B cell (primary cell): ENCODE results near the gene STRBP. TPM values are rescaled to one million over a fixed set of nuclear protein-coding genes. Genes with fewer than 3 reads are reported as not detected.
A peak's percentile ranks its signal among the peaks of the same experiment; 100 is the strongest.

ENCODE experiments used
- ATAC-seq: fragments of 200-7000 bp; cut with Tn5 transposase; one replicate; pipeline ENCODE4 v1.10.0; 2021; ENCODE audit warnings: low read depth, mild to moderate bottlenecking, moderate number of reproducible peaks, moderate library complexity
- CTCF ChIA-PET: fragments of 350-600 bp; sonication (Branson Sonifier 250); formaldehyde crosslinking; loops from one replicate; lab custom pipeline; 2021; ENCODE audit warnings: antibody characterized with exemption, inconsistent platforms; lab: Charles Lee
- POLR2A ChIA-PET: fragments of 350-600 bp; sonication (Branson Sonifier 250); formaldehyde crosslinking; loops from one replicate; lab custom pipeline; 2021; ENCODE audit warnings: antibody characterized with exemption; lab: Charles Lee
- DNase-seq: peaks from one replicate; pipeline ENCODE4 v3.0.0; 2013
- H2AFZ ChIP-seq: 2 replicates; pipeline ENCODE4 v1.6.1; 2012; ENCODE audit warnings: mild to moderate bottlenecking, low read depth, low read length; ENCODE audit not compliant: insufficient read depth, poor library complexity, severe bottlenecking
- H3K27ac ChIP-seq, 2 donors: 1 replicate in 1 of 2; 2 replicates in 1 of 2; pipeline ENCODE4 v1.5.1; 2012 to 2013; ENCODE audit warnings: low read length in 2 of 2, mild to moderate bottlenecking in 2 of 2, moderate library complexity in 1 of 2
- H3K27me3 ChIP-seq, 4 experiments: fragments of 200-600 bp in 1 of 4; sonication (generic) in 1 of 4; replicated peaks in 1 of 4; 1 replicate in 2 of 4; 2 replicates in 2 of 4; pipeline versions ENCODE4 v1.6.1 to v1.7.0; 2013 to 2016; ENCODE audit warnings: low read length in 3 of 4, mild to moderate bottlenecking in 2 of 4, mixed read lengths in 1 of 4, moderate library complexity in 1 of 4; ENCODE audit not compliant: insufficient read depth in 4 of 4, control insufficient read depth in 3 of 4; ENCODE audit errors: control extremely low read depth in 1 of 4
- H3K36me3 ChIP-seq, 2 experiments: replicated peaks in 1 of 2; 1 replicate in 1 of 2; 2 replicates in 1 of 2; pipeline versions ENCODE4 v1.6.1 to v1.7.1; 2013; ENCODE audit warnings: low read length in 1 of 2; ENCODE audit not compliant: insufficient read depth in 2 of 2, control insufficient read depth in 1 of 2; ENCODE audit errors: control extremely low read depth in 1 of 2, extremely low read depth in 1 of 2
- H3K4me1 ChIP-seq, 2 donors: fragments of 200-600 bp in 1 of 2; sonication (generic) in 1 of 2; 1 replicate in 1 of 2; 2 replicates in 1 of 2; pipeline versions ENCODE4 v1.5.1 to v1.6.1; 2013 to 2017; ENCODE audit warnings: low read length in 2 of 2; ENCODE audit not compliant: control insufficient read depth in 2 of 2, insufficient read depth in 2 of 2
- H3K4me2 ChIP-seq: replicated peaks from 2 replicates; pipeline ENCODE3; 2012; ENCODE audit warnings: mild to moderate bottlenecking, low read depth, low read length; ENCODE audit not compliant: poor library complexity, severe bottlenecking
- H3K4me3 ChIP-seq, 5 experiments: fragments of 200-600 bp in 1 of 5; sonication (generic) in 1 of 5; 1 replicate in 3 of 5; 2 replicates in 2 of 5; pipeline versions ENCODE4 v1.5.1 to v1.7.0; 2011 to 2016; ENCODE audit warnings: low read length in 4 of 5, mild to moderate bottlenecking in 4 of 5, low read depth in 2 of 5, control low read depth in 1 of 5, moderate library complexity in 1 of 5; ENCODE audit not compliant: insufficient read depth in 1 of 5; ENCODE audit errors: control extremely low read depth in 1 of 5, extremely low read depth in 1 of 5
- H3K79me2 ChIP-seq: fragments of 200-600 bp; sonication (generic); one replicate; pipeline ENCODE4 v1.6.0; 2016; ENCODE audit warnings: low read length; ENCODE audit not compliant: control insufficient read depth, insufficient read depth
- H3K9ac ChIP-seq: fragments of 200-600 bp; sonication (generic); 2 replicates; pipeline ENCODE4 v1.6.1; 2017; ENCODE audit warnings: mild to moderate bottlenecking, low read length, moderate library complexity
- H3K9me3 ChIP-seq, 3 donors: one replicate each; pipeline versions ENCODE4 v1.6.1 to v1.7.1; 2013; ENCODE audit warnings: low read length in 2 of 3; ENCODE audit not compliant: control insufficient read depth in 2 of 3, insufficient read depth in 1 of 3; ENCODE audit errors: control extremely low read depth in 1 of 3
- H4K20me1 ChIP-seq: 2 replicates; pipeline ENCODE4 v1.6.0; 2012; ENCODE audit warnings: mild to moderate bottlenecking, low read length; ENCODE audit not compliant: insufficient read depth, control insufficient read depth, poor library complexity, severe bottlenecking
- H3K27ac Mint-ChIP-seq: one replicate; pipeline ENCODE4 v1.8.0; 2021; ENCODE audit warnings: mixed read lengths
- H3K27me3 Mint-ChIP-seq: one replicate; pipeline ENCODE4 v1.8.0; 2021; ENCODE audit warnings: mixed read lengths
- H3K4me1 Mint-ChIP-seq: one replicate; pipeline ENCODE4 v1.8.0; 2021; ENCODE audit warnings: mixed read lengths
- H3K4me3 Mint-ChIP-seq: one replicate; pipeline ENCODE4 v1.8.0; 2021; ENCODE audit warnings: mixed read lengths
- H3K9me3 Mint-ChIP-seq: one replicate; pipeline ENCODE4 v1.8.0; 2022; ENCODE audit warnings: mixed read lengths; ENCODE audit not compliant: insufficient read depth
- EZH2 ChIP-seq: IDR thresholded peaks from 2 replicates; pipeline ENCODE4 v1.6.1; 2012; ENCODE audit warnings: borderline replicate concordance, low read depth, mild to moderate bottlenecking, moderate library complexity, low read length; ENCODE audit not compliant: insufficient read depth, poor library complexity, severe bottlenecking
- WGBS: methylation state at CpG from one replicate; pipeline ENCODE4 v1.1.5; 2013; ENCODE audit warnings: missing lambda C conversion rate; ENCODE audit not compliant: insufficient coverage; 5-methylcytosine and 5-hydroxymethylcytosine counted together
- intact Hi-C: fragments of 100-400 bp; cut with micrococcal nuclease; formaldehyde crosslinking; loops from one replicate; pipeline ENCODE4 v1.10.0; 2022
- polyA plus RNA-seq: library from polyadenylated mRNA; depleted of rRNA; stranded (reverse); fragments of >200 nt; gene quantifications from 2 replicates; pipeline ENCODE4 v1.2.3, GENCODE V29; 2012
- total RNA-seq, 2 donors: library from RNA; stranded (reverse); fragments of 120-200 nt in 1 of 2; gene quantifications; 1 replicate in 1 of 2; 2 replicates in 1 of 2; pipeline versions ENCODE4 v1.2.3 to v1.2.4, GENCODE V29; 2013 to 2022
- TF ChIP-seq, protein P1 (sequence below): fragments of 200-600 bp; IDR thresholded peaks from one replicate; pipeline ENCODE4 v1.8.0; 2022; ENCODE audit warnings: antibody characterized with exemption, mild to moderate bottlenecking

Gene STRBP
- total and polyA plus RNA-seq, 2 donors (not counting 1 experiment from before 2014, with no cell fraction given): 39.1 to 189 TPM

- H3K27ac Mint-ChIP-seq: no peak overlapping the region
- no peak overlapping the region for H3K4me3 Mint-ChIP-seq
- Histone ChIP-seq H3K4me1 (peaks cover 0 to 9% of the 10 kb centered on the region in 2 donors), H3K9me3 (no peaks in the 10 kb centered on the region), H3K4me2 (no peak overlapping the region), H3K27me3 (no peaks in the 10 kb centered on the region), H3K9ac (no peak overlapping the region), H3K27ac (no peak overlapping the region), H2AFZ (no peak overlapping the region), H3K4me3 (no peak overlapping the region), H3K36me3 (peaks cover under 1 to 95% of the 10 kb centered on the region in 2 experiments), H3K79me2 (peaks cover 15% of the 10 kb centered on the region), H4K20me1 (peaks cover 5% of the 10 kb centered on the region)
- 84% methylated on average over 4 of the region's 6 CpGs for WGBS
- no peak for TF ChIP-seq EZH2
- TF ChIP-seq, protein P1, sequence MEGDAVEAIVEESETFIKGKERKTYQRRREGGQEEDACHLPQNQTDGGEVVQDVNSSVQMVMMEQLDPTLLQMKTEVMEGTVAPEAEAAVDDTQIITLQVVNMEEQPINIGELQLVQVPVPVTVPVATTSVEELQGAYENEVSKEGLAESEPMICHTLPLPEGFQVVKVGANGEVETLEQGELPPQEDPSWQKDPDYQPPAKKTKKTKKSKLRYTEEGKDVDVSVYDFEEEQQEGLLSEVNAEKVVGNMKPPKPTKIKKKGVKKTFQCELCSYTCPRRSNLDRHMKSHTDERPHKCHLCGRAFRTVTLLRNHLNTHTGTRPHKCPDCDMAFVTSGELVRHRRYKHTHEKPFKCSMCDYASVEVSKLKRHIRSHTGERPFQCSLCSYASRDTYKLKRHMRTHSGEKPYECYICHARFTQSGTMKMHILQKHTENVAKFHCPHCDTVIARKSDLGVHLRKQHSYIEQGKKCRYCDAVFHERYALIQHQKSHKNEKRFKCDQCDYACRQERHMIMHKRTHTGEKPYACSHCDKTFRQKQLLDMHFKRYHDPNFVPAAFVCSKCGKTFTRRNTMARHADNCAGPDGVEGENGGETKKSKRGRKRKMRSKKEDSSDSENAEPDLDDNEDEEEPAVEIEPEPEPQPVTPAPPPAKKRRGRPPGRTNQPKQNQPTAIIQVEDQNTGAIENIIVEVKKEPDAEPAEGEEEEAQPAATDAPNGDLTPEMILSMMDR: no peak
- H3K9me3 Mint-ChIP-seq: no peaks in the 10 kb centered on the region
- ChIA-PET POLR2A (no interaction called here), CTCF (interaction anchor here (1.0 to 1.5 kb wide), 3 partner anchors 32 to 239 kb away, joined by 3 to 4 read pairs (median 3); no protein-coding TSS in a partner anchor)
- ATAC-seq (no peak), DNase-seq (no peak)
- H3K27me3 Mint-ChIP-seq: no peaks in the 10 kb centered on the region
- intact Hi-C loops: no loop called here
- peaks cover 14% of the 10 kb centered on the region for H3K4me1 Mint-ChIP-seq
Measured at GRCh38 chr9:123116036-123116435, 152.3 kb downstream of the STRBP start.

GRCh38 chr9:123115146-123115913 lies 153.1 kb downstream of the STRBP start:
- H3K4me3 ChIP-seq: no peak overlapping the region
- H3K9me3 Mint-ChIP-seq: no peaks in the 10 kb centered on the region

More at GRCh38 chr9:123115146-123115913, 153.1 kb downstream of the STRBP start:
- DNase-seq: no peak
- Histone ChIP-seq H3K79me2 (peaks cover 15% of the 10 kb centered on the region), H3K9me3 (no peaks in the 10 kb centered on the region), H3K27me3 (no peaks in the 10 kb centered on the region), H3K9ac (no peak overlapping the region), H3K4me2 (no peak overlapping the region), H3K4me1 (peaks cover 0 to 9% of the 10 kb centered on the region in 2 donors), H2AFZ (no peak overlapping the region), H3K36me3 (peaks cover 0 to 97% of the 10 kb centered on the region in 2 experiments), H3K27ac (no peak overlapping the region), H4K20me1 (peaks cover 5% of the 10 kb centered on the region)
- 97% methylated on average over 16 of the region's 16 CpGs for WGBS
- CTCF ChIA-PET: interaction anchor here (1.0 to 1.5 kb wide), 3 partner anchors 31 to 239 kb away, joined by 3 to 4 read pairs (median 3); no protein-coding TSS in a partner anchor
- POLR2A ChIA-PET: no interaction called here
- ATAC-seq: no peak
- no peaks in the 10 kb centered on the region for H3K27me3 Mint-ChIP-seq
- peak overlapping the region; percentile 64 for H3K27ac Mint-ChIP-seq
- intact Hi-C loops: no loop called here
- peaks cover 14% of the 10 kb centered on the region for H3K4me1 Mint-ChIP-seq
- no peak overlapping the region for H3K4me3 Mint-ChIP-seq
- TF ChIP-seq, protein P1: no peak
- TF ChIP-seq EZH2: no peak
